Keratinocyte (primary cell): ENCODE results near the gene PLEKHS1. TPM values are rescaled to one million over a fixed set of nuclear protein-coding genes. Genes with fewer than 3 reads are reported as not detected.

ENCODE experiments used
- DNase-seq: peaks from one replicate; pipeline ENCODE4 v3.0.0-alpha.2; 2011; ENCODE audit warnings: low read depth, missing footprints, low spot score
- FAIRE-seq: peaks from 2 replicates; lab custom pipeline; 2011; peaks lifted over from hg19 to GRCh38; lab: Jason Lieb, UNC
- H2AFZ ChIP-seq: 2 replicates; pipeline ENCODE4 v1.6.0; 2012; ENCODE audit warnings: low read length, control low read depth, inconsistent platforms; ENCODE audit not compliant: control insufficient read depth
- H3K27ac ChIP-seq: 2 replicates; pipeline ENCODE4 v1.5.1; 2011; ENCODE audit warnings: low read length; ENCODE audit not compliant: control insufficient read depth, insufficient read depth
- H3K27me3 ChIP-seq: 3 replicates; pipeline ENCODE4 v1.6.0; 2011; ENCODE audit warnings: low read length; ENCODE audit not compliant: control insufficient read depth, insufficient read depth; ENCODE audit errors: extremely low read depth
- H3K36me3 ChIP-seq, 2 experiments: 2 replicates in 1 of 2; 3 replicates in 1 of 2; pipeline ENCODE4 v1.5.1; 2011; ENCODE audit warnings: low read length in 2 of 2, mild to moderate bottlenecking in 1 of 2; ENCODE audit not compliant: control insufficient read depth in 2 of 2, insufficient read depth in 2 of 2; ENCODE audit errors: extremely low read depth in 1 of 2
- H3K4me1 ChIP-seq: 3 replicates; pipeline ENCODE4 v1.5.1; 2011; ENCODE audit warnings: low read length; ENCODE audit not compliant: control insufficient read depth, insufficient read depth; ENCODE audit errors: extremely low read depth
- H3K4me2 ChIP-seq: 3 replicates; pipeline ENCODE4 v1.6.0; 2011; ENCODE audit warnings: low read depth, low read length; ENCODE audit not compliant: control insufficient read depth, insufficient read depth; ENCODE audit errors: extremely low read depth
- H3K4me3 ChIP-seq, 3 experiments: fragments of 200-600 bp in 1 of 3; sonication (generic) in 1 of 3; 2 replicates in 2 of 3; 3 replicates in 1 of 3; pipeline ENCODE4 v1.5.1; 2011 to 2016; ENCODE audit warnings: low read length in 3 of 3, mild to moderate bottlenecking in 3 of 3, control low read depth in 2 of 3, inconsistent platforms in 1 of 3, low read depth in 1 of 3, mixed read lengths in 1 of 3, mixed run types in 1 of 3, moderate library complexity in 1 of 3; ENCODE audit not compliant: control insufficient read depth in 2 of 3, insufficient read depth in 2 of 3; ENCODE audit errors: extremely low read depth in 1 of 3
- H3K79me2 ChIP-seq: 2 replicates; pipeline ENCODE4 v1.6.0; 2012; ENCODE audit warnings: low read length; ENCODE audit not compliant: control insufficient read depth, insufficient read depth
- H3K9ac ChIP-seq: 3 replicates; pipeline ENCODE4 v1.6.0; 2011; ENCODE audit warnings: low read length; ENCODE audit not compliant: control insufficient read depth, insufficient read depth; ENCODE audit errors: extremely low read depth
- H3K9me1 ChIP-seq: 3 replicates; pipeline ENCODE4 v1.6.0; 2011; ENCODE audit warnings: low read length; ENCODE audit not compliant: control insufficient read depth, insufficient read depth; ENCODE audit errors: extremely low read depth
- H3K9me3 ChIP-seq: 2 replicates; pipeline ENCODE4 v1.5.1; 2012; ENCODE audit warnings: low read depth, low read length; ENCODE audit not compliant: control insufficient read depth
- H4K20me1 ChIP-seq: 3 replicates; pipeline ENCODE4 v1.6.0; 2011; ENCODE audit warnings: low read length; ENCODE audit not compliant: control insufficient read depth, insufficient read depth; ENCODE audit errors: extremely low read depth
- EZH2 ChIP-seq: IDR thresholded peaks from one replicate; pipeline ENCODE4 v1.6.1; 2012; ENCODE audit warnings: inconsistent platforms, mild to moderate bottlenecking, low read length, moderate library complexity
- dilution Hi-C: fragments of 300-500 bp; cut with MboI; formaldehyde crosslinking; loops from one replicate; pipeline ENCODE4 v1.7.0; 2020; ENCODE audit warnings: low sequenced_read_pairs; ENCODE audit not compliant: extremely low pct_ligation_motif_present
- polyA minus RNA-seq, 3 experiments: library from RNA; depleted of rRNA, polyadenylated mRNA; stranded (reverse); fragments of >200 nt; gene quantifications; 1 replicate in 1 of 3; 2 replicates in 1 of 3; 3 replicates in 1 of 3; pipeline ENCODE4 v1.2.3, GENCODE V29; 2011
- polyA plus RNA-seq, 5 experiments: library from polyadenylated mRNA; depleted of rRNA in 3 of 5; stranded (reverse) in 3 of 5; stranded (forward) in 1 of 5; unstranded in 1 of 5; fragments of >200 nt; gene quantifications; 1 replicate in 1 of 5; 2 replicates in 3 of 5; 3 replicates in 1 of 5; pipeline versions ENCODE4 v1.2.1 to v1.2.3, GENCODE V29; 2011 to 2012; ENCODE audit warnings: missing spikeins in 2 of 5, low read depth in 1 of 5, low replicate concordance in 1 of 5
- TF ChIP-seq, protein P1 (sequence below), 3 experiments: IDR thresholded peaks in 1 of 3; conservative IDR thresholded peaks in 1 of 3; optimal IDR thresholded peaks in 1 of 3; 2 replicates in 2 of 3; 3 replicates in 1 of 3; pipeline versions ENCODE3 to v1.5.1; 2011; ENCODE audit warnings: low read length in 3 of 3, mild to moderate bottlenecking in 3 of 3, moderate library complexity in 2 of 3, control low read depth in 1 of 3, inconsistent platforms in 1 of 3; ENCODE audit not compliant: insufficient read depth in 2 of 3; ENCODE audit errors: extremely low read depth in 1 of 3

PLEKHS1 gene
- polyA plus RNA-seq (not detected in 3 replicates), polyA minus RNA-seq (not detected in 3 replicates)
- polyA plus RNA-seq (2011; ENCODE audit: low read depth) = not detected
- polyA plus RNA-seq (2011; cell fraction: cytosol; rRNA removed) = not detected in 2 replicates
- polyA plus RNA-seq (2011; cell fraction: nucleus; rRNA removed) = not detected in 2 replicates
- not detected in 2 replicates for polyA plus RNA-seq (2012; ENCODE audit: low replicate concordance)
- not detected for polyA minus RNA-seq (2011; cell fraction: cytosol; rRNA and poly(A)+ RNA removed)
- not detected in 2 replicates for polyA minus RNA-seq (2011; cell fraction: nucleus; rRNA and poly(A)+ RNA removed)

- no peak within 1 kb of the TSS for H3K27ac ChIP-seq
- DNase-seq (no peak), FAIRE-seq (no peak)
- H2AFZ ChIP-seq = no peak within 1 kb of the TSS
- H3K4me1 ChIP-seq = no peaks in the 10 kb centered on the region
- H3K4me2 ChIP-seq = no peak within 1 kb of the TSS
- no peak within 1 kb of the TSS for H3K4me3 ChIP-seq
- H3K27me3 ChIP-seq = no peaks in the 10 kb centered on the region
- dilution Hi-C loops = no loop called here
- H3K36me3 ChIP-seq = no peaks in the 10 kb centered on the region
- TF ChIP-seq, protein P1, sequence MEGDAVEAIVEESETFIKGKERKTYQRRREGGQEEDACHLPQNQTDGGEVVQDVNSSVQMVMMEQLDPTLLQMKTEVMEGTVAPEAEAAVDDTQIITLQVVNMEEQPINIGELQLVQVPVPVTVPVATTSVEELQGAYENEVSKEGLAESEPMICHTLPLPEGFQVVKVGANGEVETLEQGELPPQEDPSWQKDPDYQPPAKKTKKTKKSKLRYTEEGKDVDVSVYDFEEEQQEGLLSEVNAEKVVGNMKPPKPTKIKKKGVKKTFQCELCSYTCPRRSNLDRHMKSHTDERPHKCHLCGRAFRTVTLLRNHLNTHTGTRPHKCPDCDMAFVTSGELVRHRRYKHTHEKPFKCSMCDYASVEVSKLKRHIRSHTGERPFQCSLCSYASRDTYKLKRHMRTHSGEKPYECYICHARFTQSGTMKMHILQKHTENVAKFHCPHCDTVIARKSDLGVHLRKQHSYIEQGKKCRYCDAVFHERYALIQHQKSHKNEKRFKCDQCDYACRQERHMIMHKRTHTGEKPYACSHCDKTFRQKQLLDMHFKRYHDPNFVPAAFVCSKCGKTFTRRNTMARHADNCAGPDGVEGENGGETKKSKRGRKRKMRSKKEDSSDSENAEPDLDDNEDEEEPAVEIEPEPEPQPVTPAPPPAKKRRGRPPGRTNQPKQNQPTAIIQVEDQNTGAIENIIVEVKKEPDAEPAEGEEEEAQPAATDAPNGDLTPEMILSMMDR (optimal IDR thresholded peaks at IDR 0.05 in 1 of 3, IDR thresholded peaks at IDR 0.05 in 1 of 3, conservative IDR thresholded peaks at IDR 0.05 in 1 of 3; ENCODE audit: extremely low read depth in 1 of 3, insufficient read depth in 2 of 3, low read length in 3 of 3) = no peak
- no peak for TF ChIP-seq EZH2
- H3K9me1 ChIP-seq = no peaks in the 10 kb centered on the region
- no peak within 1 kb of the TSS for H3K9ac ChIP-seq
- H4K20me1 ChIP-seq = no peaks in the 10 kb centered on the region
- no peaks in the 10 kb centered on the region for H3K9me3 ChIP-seq
- H3K79me2 ChIP-seq = no peaks in the 10 kb centered on the region
Measured at GRCh38 chr10:113751181-113751732, at the start of gene PLEKHS1. TSS of gene PLEKHS1 (plus strand) at chr10:113751682. CDS start at chr10:113755278, 3,596 bp downstream.

DNA sequence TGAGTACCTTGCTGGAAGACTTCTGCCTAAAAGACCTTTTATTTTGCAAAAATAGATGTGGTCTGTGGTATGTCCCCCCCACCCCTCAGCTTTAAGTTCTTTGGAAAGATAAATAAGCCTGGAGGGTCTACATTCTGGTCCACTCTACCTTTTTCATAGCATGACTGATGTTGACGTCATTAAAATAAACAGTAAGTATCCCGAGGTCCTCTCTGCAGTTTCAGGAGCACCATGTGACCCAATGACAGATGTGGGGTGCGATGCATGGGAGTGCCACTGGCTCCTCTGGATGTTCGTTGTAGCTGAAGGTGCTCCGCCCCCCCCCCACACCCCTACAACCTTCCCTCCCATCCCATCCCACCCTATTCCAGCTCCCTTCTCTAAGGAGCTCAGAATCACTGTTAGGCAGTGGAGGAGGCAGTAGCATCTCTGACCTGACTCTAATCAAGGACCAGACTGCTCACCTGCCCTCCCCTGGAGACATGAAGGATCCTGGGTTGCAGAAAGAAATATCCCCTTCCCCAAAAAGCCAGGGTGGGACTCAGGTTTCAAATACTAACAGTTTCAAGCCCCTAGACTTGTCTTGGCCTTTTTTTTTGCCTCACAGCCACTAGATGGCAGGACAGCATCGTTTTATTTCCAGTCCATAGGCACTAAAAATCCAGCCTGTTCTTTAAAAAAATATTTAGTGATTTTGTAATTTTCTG, 46.7 kb upstream of the PLEKHS1 start:
- no peaks in the 10 kb centered on the region for H3K9me3 ChIP-seq
- TF ChIP-seq EZH2 = no peak
- TF ChIP-seq, protein P1 (optimal IDR thresholded peaks at IDR 0.05 in 1 of 3, IDR thresholded peaks at IDR 0.05 in 1 of 3, conservative IDR thresholded peaks at IDR 0.05 in 1 of 3; ENCODE audit: extremely low read depth in 1 of 3, insufficient read depth in 2 of 3, low read length in 3 of 3) = peak; percentile 51 to 60 (median 56)
- H3K9ac ChIP-seq = no peak overlapping the region
- FAIRE-seq = no peak
- no peaks in the 10 kb centered on the region for H3K4me1 ChIP-seq
- H3K27me3 ChIP-seq = no peaks in the 10 kb centered on the region
- H3K36me3 ChIP-seq = no peaks in the 10 kb centered on the region
- H3K79me2 ChIP-seq = no peaks in the 10 kb centered on the region
- no peak for DNase-seq
- no peak overlapping the region for H3K4me2 ChIP-seq
- dilution Hi-C loops = no loop called here
- no peaks in the 10 kb centered on the region for H4K20me1 ChIP-seq
- no peaks in the 10 kb centered on the region for H3K9me1 ChIP-seq
- no peak overlapping the region for H3K4me3 ChIP-seq
- no peak overlapping the region for H2AFZ ChIP-seq
- no peak overlapping the region for H3K27ac ChIP-seq
